Measurements from ENCODE around the gene MVB12B.
"Not testable (repeated sequence)": the region's sequence is repeated elsewhere in the genome, so short reads cannot be mapped to it uniquely, and the experiment has no call there.

Gene MVB12B

DNA sequence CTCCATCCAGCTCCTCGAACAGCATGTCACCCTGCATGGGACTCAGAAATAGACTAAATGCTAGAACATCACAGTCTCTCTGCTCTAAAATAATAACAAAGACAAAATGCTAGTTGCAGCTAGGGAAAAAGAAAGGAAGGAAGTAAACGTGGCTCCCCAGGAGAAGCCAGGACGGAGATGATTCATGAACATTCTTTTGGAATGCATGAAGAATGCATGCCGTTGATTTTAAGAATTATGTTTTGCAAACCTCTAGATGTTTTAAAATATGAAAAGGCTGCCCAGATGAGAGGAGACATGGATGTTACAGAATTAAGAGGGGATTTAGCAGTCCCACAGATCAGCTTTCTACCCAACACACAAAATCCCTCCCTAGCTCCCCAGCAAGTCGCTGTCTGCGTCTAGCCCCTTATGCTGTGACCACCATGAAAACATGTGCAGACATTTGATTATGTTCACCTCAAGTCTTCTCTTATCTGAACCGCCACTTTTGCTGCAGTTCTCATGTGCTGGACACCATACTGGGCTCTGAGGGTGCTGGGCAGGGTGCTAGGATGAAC is 147.7 kb downstream of the MVB12B start:
- no peak for DNase-seq (ENCODE audit: low spot score)

DNA sequence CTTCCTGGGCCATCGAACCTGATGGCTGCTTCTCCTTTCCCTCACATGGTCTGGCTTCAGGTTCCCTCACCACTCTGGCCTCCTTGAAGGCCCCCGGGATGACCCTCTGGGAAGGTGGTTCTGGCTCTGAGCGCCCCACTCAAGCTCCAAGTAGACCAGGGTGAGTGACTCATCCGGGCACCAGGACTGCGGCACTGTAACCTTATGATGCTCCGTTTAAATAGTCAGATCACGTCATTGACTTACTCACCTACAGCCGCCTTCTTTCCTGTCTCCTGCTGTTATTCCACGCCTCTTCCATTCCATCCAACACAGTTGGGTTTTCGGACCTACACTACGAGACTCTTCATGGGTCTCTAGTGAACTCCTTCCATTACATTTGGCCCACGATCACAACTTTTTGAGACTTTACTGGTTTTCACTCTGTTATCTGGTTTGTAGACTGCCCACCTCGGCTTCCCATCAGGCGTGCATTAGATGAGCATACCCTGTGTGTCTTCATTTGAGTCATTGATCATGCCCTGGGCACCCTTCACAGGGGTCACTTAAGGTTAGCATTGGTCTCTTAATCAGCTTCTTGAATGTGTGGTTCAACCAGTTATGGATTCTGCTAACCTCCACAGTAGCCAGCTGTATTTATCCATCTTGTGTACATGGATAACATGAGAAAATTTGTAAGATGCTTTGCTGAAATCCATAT is 148.3 kb downstream of the MVB12B start:
- DNase-seq (ENCODE audit: low spot score), result no peak

DNA sequence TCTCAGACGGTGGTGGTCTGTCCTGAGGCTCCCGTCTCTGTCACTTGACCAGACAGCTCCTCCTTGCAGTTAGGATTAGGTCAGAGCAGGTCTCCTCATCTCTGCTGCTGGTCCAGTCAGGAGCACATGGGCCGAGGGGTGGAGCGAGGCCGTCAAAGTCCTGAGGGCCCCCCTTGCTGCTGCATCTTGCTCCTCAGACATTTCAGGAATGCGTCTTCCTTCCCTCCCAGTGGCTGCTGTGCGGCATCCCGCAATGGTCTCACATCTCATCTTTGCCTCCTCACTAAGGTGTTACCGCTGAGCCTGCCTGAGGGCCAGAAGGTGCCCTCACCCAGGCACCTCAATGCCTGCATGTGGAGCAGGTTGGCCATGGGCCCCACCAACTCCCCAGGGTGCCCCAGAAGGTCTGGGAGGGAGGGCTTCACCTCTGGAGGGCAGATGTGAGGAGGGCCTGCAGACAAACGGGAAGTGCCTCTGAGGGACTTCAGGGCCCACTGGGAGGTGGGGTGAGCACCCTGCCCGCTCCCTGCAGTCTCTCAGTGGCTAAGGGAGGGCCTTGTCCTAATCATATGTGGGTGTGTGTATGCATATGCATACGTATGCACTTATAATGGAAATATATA is 149.4 kb downstream of the MVB12B start:
- no peak for DNase-seq (ENCODE audit: low spot score)

DNA sequence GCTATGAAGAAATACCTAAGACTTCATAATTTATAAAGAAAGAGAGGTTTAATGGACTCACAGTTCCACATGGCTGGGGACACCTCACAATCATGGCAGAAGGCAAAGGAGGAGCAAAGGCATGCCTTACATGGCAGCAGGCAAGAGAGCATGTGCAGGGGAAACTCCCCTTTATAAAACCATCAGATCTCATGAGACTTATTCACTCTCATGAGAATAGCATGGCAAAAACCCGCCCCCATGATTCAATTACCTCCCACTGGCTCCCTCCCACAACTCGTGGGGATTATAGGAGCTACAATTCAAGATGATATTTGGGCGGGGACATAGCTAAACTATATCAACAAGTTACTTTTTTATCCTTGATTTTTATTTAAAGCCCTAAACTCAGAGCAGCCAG is 150.8 kb downstream of the MVB12B start:
- DNase-seq (ENCODE audit: low spot score), result not testable (repeated sequence)

DNA sequence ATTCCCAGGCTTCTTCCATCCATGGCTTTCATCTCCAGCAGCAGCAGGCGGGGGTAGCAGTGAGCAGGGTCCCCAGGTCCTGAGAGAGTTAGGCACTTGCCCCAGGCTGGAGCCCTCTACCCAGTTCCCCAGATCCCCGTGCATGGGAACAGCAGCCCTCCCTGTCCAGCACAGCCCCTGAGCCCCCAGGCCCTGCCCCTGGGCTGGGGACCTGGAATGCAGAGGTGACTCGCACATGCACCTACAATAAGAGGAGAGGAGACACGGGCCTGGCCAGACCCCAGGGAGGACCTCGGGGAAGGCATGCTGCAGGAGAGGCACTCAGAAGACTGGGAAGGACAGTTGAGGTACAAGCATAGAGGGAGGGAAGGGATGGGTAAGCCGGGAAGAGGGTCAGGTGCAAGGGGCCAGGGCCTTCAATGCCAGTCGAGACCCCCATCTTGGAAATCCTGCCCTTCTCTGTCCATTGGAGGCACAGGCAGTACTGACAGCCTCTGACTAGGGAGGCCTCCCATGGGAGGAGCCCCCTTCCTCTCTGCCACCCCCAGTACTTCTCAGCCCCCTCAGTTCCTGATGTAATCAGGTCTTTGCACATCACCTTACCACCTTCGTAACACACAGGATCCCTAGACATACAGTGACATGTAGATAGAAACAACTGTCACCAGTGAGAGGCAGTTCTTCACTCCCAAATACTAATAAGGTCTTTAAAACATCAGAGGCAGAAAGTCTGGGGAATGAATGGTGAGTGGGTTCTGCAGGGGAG is 151.8 kb downstream of the MVB12B start:
- no peak for DNase-seq (ENCODE audit: low spot score)

DNA sequence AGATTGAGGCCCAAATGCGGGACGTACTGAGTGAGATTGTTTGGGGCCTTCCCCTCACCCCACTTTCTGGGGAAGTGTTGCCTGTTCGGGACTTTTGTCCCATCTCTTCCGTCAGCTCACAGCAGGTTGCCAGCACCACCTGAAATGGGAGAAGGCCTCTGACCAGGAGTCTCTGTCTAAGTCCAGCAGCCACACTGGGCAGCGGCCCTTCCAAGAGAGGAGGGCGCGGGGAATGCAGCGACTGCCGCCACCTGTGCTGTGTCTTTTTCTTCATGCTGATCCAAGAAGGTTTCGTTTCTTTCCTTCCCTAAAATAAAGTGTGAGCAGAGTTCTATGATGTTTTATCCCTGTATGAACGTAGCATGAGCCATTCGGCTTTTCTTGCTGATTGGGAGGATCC is 152.9 kb downstream of the MVB12B start:
- no peak for DNase-seq (ENCODE audit: low spot score)

DNA sequence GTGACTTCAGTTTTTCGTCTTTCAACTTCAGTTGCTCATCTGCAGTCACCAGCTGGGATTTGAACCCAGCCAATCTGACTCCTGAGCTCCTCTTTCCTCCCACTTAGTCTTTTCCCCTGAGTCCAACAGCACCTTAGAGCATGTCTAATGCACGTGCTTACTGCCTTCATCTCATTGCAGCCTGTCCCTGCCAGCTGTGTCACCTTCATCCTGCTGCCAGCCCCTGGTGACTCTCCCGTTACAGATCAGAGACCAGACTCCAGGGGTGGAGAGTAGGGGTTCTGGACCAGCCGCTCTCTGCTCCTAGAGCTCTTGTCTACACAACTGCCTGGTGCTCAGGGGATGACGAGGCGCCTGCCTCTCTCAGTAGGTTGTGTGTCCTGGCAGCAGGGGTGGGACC is 154.2 kb downstream of the MVB12B start:
- no peak for DNase-seq (ENCODE audit: low spot score)

DNA sequence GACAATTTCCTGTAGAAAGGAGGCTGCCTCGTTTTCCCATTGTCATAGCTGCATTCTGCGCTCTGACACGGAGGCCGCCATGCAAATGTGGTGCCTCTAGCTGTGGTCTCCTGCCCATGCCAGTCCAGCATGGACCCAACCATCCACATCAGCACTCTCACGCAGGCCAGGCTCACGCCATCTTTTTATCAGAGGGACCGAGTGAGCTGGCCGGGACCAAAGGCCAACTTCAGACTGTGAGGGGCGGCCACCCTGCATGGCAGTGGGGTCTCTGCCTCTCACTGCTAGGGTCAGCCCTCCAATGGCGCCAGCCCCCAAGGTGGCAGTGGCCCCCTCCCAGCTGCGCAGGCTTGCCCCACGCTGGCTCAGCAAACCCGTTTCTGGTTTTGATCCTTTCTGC is 155.2 kb downstream of the MVB12B start:
- DNase-seq (ENCODE audit: low spot score), result no peak

DNA sequence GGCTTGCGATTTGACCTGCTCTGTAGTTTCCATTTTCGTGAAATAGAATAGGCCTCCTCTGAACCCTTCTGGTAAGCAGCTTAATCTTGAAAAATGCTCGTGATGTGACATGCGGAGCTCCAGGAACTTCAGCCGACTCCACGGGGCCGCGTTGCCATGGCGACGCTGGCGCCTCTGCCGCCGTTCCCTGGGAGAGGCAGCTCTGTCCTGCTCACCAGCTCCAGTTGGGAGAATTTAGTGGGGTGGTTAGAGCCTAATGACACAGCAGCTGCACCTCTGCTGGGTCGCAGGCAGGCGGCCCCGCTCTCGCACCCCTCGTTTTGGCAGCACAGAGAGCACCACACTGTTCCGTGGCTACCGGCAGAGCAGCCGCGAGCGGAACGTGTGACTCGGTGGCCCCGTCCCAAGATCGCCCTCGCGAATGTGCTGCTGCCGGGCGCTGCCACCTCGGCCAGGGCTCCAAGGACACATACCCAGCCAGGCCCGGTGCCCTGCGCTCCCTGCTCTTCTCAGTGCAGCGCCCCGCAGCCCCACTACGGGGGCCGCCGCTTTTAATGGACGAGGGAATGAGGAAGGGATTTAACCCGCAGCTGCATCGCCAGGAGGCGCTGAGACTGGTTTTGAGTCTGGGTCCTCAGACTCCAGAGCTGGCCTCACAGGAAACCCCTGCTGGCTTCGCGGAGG is 155.9 kb downstream of the MVB12B start:
- DNase-seq (ENCODE audit: low spot score), result no peak

DNA sequence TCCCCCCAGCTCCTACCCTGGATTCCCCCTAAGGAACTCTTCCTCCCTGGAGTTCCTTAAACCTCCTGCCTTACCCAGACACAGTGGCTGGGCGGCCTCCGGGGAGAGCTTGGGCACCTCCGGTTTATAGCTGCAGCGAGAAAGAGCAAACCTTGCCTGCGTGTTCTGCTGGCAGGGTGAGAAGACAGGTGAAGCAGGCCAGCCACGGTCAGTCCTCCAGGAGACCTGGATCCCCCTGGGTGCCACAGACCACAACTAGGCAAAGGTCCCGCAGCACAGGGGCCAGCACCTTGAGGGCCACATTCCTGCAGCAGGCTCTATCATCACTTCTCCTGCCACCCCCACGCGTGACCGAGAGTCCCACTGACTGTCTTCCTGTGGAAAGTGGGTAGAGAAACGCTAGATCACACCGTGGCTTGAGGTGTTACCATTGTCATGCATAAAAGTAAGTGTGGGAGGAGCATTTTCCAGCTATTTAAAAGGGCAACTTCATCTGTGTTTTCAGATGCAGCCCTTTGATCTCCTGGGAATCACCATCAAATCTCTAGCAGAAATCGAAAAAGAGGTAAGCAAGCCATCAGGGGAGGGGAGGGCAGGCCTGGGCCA is 156.9 kb downstream of the MVB12B start:
- no peak for DNase-seq (ENCODE audit: low spot score)

DNA sequence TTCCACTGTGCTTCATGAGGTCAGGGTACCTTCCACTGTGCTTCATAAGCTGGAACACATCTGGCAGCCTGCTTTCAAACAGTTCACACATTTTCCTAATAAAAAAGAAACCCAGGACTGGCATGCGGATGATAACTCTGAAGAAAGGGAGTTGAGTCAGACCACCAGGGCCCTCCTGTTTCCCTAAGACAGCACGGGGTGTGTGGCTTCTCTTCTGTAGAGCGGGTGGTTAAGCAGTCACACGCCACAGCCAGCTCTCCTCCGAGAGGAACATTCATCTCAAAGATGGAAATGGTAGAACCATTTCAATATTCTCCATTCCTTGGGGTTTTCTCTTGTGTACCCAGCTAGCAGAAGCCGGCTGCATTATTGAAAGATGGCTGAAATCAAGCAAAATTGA is 159.0 kb downstream of the MVB12B start:
- no peak for DNase-seq (ENCODE audit: low spot score)

DNA sequence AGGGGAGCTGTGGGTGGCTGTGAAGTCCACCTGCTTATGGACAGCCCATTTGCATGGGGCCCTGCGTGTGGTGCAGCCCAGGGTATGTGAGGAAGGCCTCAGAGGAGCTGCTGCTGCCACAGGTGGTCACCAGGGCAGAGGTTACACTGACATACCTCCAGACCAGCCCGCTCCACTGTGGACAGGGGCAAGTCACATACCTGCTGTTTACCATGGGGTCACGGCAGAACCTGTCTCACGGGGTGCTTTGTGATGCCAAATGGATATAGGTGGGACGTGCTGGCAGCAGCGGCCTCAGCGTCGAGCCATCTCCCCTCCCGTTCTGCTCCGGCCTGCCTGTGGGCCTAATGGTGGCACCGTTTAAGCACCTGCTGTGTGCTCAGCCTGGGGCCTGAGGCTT is 159.6 kb downstream of the MVB12B start:
- no peak for DNase-seq (ENCODE audit: low spot score)

DNA sequence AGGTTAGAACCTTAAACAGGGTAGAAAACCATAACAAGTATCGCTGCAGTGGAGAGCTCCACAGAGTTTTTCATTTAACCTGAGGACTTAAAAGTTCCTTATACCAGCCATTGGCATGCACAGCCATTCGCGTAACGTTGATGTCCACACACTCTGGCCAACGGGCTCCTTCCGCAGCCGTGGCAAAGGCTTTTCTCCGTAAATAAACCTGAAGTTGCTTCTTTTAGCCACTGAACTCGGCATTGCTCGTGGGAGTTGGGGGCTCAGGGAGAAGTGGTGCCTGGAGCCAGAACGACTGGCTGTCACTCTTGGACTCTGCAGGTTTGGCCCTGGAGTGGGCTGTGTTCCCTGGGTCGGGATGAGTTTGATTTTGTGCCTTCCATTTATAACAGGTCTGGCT is 161.2 kb downstream of the MVB12B start:
- DNase-seq (ENCODE audit: low spot score), result no peak

DNA sequence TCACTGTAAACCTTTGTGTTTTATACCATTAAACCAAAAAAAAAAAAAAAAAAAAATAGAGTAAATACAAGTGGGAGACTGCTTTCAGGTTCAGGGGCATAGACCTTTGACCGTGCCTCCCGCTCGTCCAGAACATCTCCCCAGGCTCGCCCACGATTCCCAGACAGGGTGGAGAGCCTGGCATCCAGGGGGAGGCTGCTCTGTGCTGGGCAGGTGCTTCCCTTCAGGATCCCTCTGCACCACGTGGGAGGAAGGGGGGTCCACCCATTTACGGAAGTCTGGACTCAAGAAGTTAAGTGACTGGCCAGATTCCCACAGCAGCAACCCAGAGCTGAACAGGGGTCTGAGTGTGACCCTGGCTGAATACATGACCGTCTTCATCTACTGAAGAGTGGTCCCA is 161.7 kb downstream of the MVB12B start:
- no peak for DNase-seq (ENCODE audit: low spot score)

DNA sequence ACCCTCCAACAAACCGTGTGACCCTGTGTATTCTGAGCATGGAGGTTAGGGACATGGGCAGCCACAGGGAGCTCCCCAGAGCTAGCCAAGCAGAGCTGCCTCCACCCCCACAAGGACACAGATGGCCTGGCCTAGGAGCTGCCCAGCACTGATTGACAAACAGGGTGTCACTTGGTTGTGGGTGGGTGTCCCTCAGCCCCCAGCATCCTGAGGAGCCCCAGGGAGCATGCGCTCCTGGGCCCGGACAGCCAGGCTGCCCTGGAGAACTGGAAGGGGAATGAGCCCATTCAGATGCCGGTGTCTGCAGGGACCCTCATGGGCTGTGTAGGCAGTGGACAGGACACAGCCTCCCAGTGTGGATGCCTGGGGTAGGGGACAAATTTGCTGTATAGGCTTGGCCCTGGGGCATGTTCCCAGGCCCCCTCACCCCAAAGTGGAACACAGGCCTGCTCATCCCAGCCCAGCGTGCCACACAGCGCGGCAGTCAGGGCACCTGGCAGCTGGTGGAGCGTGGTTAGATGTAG is 162.3 kb downstream of the MVB12B start:
- no peak for DNase-seq (ENCODE audit: low spot score)

DNA sequence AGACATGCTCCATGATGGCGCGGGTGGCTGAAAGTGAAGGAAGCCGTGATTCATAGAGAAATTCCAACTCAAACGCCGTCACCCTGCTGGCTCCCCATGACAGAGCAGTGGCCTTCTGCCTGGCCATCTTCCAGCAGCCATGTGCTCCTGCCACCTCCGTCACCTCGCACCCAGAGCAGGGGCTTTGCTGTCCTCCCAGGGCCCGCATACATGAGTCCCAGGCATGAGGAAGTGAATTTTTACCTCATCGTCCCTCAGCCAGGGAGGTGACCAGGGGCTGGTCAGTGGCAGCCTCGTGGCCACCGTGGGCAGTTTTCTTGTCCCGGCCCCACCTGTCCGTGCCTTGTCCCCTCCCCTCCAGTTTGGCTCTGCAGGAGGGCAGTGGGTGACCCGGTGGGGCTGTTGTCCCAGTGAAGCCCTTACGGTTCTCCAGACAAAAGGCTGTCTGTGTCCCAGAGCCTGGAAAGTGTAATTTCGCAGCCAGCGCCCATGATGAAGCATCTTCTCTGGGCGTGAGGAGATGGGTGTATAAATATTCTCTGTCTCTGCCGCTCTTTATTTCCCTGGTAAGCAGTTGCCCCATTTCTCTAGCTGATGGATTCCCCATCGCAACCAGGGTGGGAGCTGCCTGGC is 163.1 kb downstream of the MVB12B start:
- DNase-seq (ENCODE audit: low spot score), result no peak

DNA sequence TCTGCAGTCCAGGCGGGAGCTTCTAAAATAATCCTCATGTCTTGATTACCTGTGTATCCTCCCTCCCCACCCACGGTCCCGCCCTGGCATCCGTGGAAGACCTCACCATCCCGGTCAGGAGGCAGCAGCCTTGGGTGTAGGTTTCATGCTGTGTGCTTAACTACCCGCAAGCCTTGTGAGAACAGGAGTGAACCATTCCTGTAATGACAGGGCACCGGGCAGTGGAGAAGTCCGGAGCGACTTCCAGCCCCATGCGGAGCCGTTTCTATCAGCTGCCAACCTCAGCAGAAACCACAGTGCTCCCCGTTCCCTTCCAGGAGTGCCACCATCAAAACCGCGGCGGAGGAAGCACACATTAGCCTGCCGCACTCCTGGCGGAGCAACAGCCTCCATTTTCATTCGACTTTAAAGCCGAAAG is 163.6 kb downstream of the MVB12B start:
- DNase-seq (ENCODE audit: low spot score), result no peak

DNA sequence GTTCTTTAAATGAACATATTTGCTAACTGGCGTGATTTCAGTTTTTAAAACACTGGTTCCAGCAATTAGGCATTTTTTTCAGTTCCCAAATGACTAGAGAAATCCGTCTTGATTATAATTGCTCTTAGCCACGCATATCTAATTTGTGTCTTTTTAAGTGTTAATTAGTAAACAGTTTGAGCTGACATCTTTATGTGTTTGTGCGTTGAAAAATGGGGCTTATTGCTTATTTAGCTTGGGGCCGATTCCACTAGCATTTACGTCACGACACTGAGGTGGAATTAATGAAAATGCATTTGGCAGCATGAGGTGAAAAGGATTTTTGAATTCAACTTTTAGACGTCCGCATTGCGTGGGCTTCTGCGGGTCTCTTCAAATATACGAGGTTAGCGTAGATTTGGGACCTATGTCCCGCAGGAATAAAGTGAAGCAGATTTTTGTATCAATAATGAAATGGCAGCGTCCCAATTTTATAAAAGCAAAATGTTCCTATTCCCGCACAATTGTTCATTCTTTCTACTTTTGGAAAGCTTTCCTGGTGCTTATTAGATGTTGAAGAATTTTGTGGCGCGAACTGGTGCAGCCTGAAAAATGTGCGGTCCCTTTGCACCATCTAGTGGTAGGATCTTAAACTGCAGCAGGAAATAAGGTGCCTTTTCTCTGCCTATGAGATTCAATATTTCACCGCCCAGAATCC is 164.4 kb downstream of the MVB12B start:
- DNase-seq (ENCODE audit: low spot score), result peak; percentile 70

DNA sequence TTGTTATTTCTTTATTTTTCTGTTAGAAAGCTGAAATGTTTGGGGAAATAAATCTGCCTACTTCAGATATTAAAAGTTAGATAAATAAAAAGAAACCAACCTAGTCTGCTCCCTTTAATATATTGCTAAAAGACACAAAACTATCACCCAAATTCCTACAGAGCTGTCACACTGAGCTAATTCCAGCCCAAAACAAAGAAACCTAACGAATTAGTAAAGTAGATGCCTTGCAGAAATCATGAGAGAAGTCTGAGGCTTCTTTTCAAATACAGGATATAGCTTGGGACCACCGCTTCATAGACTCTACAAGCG is 164.9 kb downstream of the MVB12B start:
- DNase-seq (ENCODE audit: low spot score), result no peak

DNA sequence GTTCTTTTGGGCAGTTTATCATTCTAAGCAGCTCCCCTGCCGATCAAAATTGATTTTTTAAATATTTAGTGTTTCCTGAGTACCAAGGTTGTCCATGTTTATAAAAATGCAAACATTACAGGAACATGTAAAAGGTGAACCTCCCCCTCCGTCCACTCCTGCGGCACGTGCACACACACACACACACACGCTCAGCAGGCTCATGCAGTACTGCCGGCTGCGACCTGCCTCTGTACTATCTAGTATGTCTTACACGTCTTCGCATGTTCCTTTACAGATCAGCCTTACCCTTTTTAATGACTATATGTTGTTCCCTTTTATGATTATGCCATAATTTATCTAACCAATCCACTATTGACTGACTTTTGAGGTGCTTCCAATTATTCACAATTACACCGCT is 165.3 kb downstream of the MVB12B start:
- no peak for DNase-seq (ENCODE audit: low spot score)

DNA sequence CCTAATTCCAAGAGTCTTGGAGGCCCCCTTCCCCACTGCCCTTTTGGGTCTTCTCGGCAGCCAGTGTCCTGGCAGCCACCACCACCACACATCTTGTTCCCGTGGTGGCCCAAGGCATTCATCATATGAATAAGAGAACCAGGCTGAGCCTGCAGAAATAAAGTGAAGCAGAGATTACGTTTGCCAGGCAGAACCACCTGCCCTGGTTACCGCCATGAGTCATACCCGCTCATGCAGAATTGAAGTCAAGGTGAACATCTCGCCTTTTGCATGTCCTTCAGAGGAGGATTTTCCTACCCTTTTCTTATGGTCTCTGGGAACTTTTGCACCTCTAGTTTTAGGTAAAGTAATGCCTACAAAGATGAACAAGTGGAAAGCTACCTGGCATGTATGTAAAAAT is 167.6 kb downstream of the MVB12B start:
- no peak for DNase-seq (ENCODE audit: low spot score)
